Embryonic facial prominence (tissue), 1 donor: ENCODE measurements around the gene CRCP.

ENCODE experiments used
- DNase-seq: peaks from one replicate; pipeline ENCODE4 v3.0.0-alpha.2; 2016; ENCODE audit errors: extremely low spot score

CRCP gene

GRCh38 chr7:66189695-66190503 is 75.3 kb downstream of the CRCP start:
- DNase-seq, result no peak

- DNase-seq, result no peak
Measured at GRCh38 chr7:66190504-66190857, 75.8 kb downstream of the CRCP start.

- no peak for DNase-seq
Measured at GRCh38 chr7:66193146-66193725, 78.6 kb downstream of the CRCP start.

GRCh38 chr7:66198469-66198868 is 83.8 kb downstream of the CRCP start:
- DNase-seq, result no peak

- no peak for DNase-seq
Measured at GRCh38 chr7:66198956-66199355, 84.3 kb downstream of the CRCP start.

GRCh38 chr7:66202441-66202840 is 87.8 kb downstream of the CRCP start:
- no peak for DNase-seq
